GM23248 (cell line): Measurements from ENCODE around the gene TRIP10.

Experiments
- EZH2 ChIP-seq: fragments of 200-600 bp; sonication (generic); IDR thresholded peaks from 2 replicates; pipeline ENCODE4 v1.6.1; 2018; ENCODE audit warnings: antibody characterized with exemption, mild to moderate bottlenecking; ENCODE audit not compliant: insufficient read depth, poor library complexity, severe bottlenecking
- EZH2phosphoT487 ChIP-seq: fragments of 200-600 bp; sonication (generic); IDR thresholded peaks from 2 replicates; pipeline ENCODE4 v1.6.1; 2018; ENCODE audit warnings: antibody characterized with exemption, moderate library complexity, mild to moderate bottlenecking, low read depth; ENCODE audit not compliant: insufficient read depth

DNA sequence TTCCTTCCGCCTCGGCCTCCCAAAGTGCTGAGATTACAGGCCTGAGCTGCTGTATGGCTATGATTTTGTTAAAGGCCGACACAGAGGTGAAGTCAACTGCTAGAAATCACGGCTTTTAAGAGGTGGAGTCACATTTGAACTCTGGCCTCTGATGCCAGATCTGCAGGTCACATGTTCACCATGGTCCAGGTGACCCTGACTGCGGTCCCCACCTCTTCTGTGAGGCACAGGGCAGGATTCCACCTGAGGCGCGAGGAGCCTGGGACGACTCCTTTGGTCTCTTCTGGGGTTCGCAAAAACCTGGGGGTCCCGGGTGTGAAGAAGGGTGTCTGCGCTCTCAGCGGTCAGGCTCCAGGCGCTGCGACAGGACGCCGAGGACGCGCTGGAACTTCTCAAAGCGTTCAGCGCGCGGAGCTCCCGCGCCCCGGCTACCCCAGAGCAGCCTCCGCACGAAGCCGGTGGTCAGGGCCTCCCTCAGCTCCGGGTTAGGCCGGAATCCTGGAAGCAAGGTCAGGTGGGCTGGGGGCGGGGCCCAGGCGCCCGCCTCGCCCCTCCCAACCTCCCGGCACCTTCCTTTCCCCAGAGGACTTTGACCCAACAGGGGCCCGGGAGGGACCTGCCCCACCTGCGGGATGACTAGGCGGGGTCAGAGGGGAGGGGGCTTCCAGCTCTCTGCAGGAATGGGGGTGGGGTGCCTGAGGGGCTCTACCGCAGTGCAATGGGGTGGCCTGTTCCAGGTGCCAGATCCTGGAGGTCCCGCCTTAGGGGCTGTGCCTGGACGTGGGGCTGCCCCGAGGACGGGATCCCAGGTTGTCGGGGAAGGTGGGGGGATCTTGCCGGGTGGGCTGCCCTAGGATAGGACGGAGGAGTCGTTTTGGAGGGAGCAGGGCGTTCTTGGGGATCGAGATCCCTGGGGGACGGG lies 13.0 kb downstream of the TRIP10 start:
- no peak for TF ChIP-seq EZH2
- no peak for TF ChIP-seq EZH2phosphoT487
